IPS DF 6.9 (cell line): ENCODE measurements around the gene SHOC2.
"Not testable (repeated sequence)": the region's sequence is repeated elsewhere in the genome, so short reads cannot be mapped to it uniquely, and the experiment has no call there.

Experiments used
- DNase-seq: peaks from one replicate; pipeline ENCODE4 v3.0.0-alpha.2; 2013; ENCODE audit warnings: low read depth, low spot score
- H3K27ac ChIP-seq: one replicate; pipeline ENCODE4 v1.5.1; 2013; ENCODE audit warnings: low read length, control low read depth
- H3K27me3 ChIP-seq: 2 replicates; pipeline ENCODE4 v1.6.1; 2013; ENCODE audit warnings: mild to moderate bottlenecking, low read length; ENCODE audit not compliant: control insufficient read depth, insufficient read depth
- H3K36me3 ChIP-seq: 2 replicates; pipeline ENCODE4 v1.6.1; 2013; ENCODE audit warnings: low read length; ENCODE audit not compliant: control insufficient read depth, insufficient read depth
- H3K4me1 ChIP-seq: 2 replicates; pipeline ENCODE4 v1.6.1; 2013; ENCODE audit warnings: low read length; ENCODE audit not compliant: control insufficient read depth, insufficient read depth
- H3K4me3 ChIP-seq: 2 replicates; pipeline ENCODE4 v1.5.1; 2013; ENCODE audit warnings: mild to moderate bottlenecking, low read length
- H3K9me3 ChIP-seq: 2 replicates; pipeline ENCODE4 v1.6.1; 2013; ENCODE audit warnings: low read length, inconsistent platforms; ENCODE audit not compliant: control insufficient read depth, insufficient read depth
- WGBS: extraction: QIAGEN DNeasy Blood & Tissue Kit; methylation state at CpG from one replicate; pipeline ENCODE4 v1.1.7; 2013; ENCODE audit warnings: mixed read lengths, missing lambda C conversion rate; ENCODE audit not compliant: insufficient read length, insufficient coverage; 5-methylcytosine and 5-hydroxymethylcytosine counted together

SHOC2 gene

DNA sequence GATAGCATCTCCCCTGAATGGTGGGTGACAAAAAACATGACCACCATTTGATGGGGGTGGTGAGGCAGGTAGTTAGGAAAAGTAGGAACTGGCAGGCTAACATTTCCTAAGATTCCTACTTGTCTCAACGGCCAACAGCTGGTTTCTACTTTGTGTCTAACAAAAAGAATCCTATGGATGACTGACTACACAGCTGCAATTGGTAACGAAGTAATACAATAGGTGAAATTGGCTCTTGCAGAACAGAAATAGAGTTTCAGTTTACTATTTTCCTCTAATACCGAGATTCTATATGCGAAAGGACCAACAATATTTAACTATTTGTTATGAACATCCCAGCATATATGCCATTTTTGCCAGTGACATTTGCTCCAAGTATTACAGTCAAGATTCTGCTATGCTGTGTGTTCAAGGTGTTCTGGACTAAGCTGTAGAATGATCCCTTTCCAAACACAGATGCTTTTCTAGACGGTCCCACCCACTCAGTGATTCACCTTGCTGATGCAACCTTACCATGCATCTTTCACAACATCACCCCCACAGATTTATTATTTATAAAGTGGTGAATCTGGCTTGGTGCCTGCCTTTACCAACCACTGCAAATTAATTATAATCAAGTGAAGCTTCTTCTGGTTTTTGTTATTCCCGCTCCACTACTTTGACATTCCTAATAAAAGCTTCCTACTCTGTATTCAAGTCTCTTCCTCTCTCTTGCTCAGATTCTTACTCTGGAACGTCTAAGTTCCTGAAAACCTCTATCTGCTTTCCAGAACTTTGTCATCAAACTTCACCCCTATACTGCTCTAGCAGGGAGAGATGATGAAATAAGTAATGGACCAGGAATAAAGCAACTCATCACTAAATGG is 17.2 kb upstream of the SHOC2 start:
- no peaks in the 10 kb centered on the region for H3K27me3 ChIP-seq
- WGBS: no CpG with 5 or more reads among the region's 7 CpGs

DNA sequence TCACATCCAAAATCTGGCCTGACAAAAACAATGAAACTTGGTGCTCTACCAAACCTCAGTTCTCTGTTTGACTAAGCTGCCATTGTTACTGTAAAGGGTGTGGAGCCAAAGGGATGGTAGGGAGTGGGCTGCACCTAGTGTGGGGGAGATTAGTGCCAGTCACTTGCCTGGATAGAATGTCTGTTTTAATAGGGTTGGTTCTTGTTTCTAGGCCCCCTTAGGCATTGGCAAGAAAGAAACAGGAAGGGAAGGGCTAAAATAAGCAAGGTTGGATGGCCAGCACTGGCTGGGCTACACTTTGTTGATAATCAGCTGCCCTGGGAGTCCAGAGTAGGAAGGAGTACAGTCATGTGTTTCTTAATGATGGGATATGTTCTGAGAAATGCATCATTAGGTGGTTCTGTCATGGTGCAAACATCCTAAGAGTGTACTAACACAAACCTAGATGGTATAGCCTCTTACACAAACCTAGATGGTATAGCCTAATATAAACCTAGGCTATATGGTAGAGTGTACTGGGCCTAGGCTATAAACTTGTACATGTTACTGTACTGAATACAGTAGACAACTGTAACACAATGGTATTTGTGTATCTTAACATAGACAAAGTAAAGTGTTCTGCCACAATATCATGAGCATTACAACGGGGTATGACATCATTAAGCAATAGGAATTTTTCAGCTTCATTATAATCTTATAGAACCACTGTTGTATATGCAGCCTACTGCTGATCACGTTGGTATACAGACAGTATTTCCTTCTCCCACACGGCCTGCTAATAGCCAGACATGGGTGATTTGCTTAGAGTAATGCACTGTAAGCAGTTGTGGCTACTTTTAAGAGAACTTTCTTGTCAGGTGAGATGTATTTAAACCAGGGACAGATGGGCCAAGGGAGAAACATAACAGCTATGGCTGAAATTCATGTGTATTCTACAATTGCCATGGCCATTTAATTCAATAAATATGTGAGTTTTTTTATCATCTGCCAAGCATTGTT is 15.8 kb upstream of the SHOC2 start:
- no peak overlapping the region for H3K27ac ChIP-seq
- no peak overlapping the region for H3K4me3 ChIP-seq
- DNase-seq: no peak
- H3K36me3 ChIP-seq: no peaks in the 10 kb centered on the region
- H3K4me1 ChIP-seq: no peaks in the 10 kb centered on the region
- no peaks in the 10 kb centered on the region for H3K9me3 ChIP-seq
- WGBS: no CpG with 5 or more reads among the region's 3 CpGs
- no peaks in the 10 kb centered on the region for H3K27me3 ChIP-seq

More for the DNA sequence above, 17.2 kb upstream of the SHOC2 start:
- H3K4me1 ChIP-seq: no peaks in the 10 kb centered on the region
- H3K36me3 ChIP-seq: no peaks in the 10 kb centered on the region
- H3K27ac ChIP-seq: no peak overlapping the region
- H3K4me3 ChIP-seq: no peak overlapping the region
- no peak for DNase-seq
- H3K9me3 ChIP-seq: no peaks in the 10 kb centered on the region

DNA sequence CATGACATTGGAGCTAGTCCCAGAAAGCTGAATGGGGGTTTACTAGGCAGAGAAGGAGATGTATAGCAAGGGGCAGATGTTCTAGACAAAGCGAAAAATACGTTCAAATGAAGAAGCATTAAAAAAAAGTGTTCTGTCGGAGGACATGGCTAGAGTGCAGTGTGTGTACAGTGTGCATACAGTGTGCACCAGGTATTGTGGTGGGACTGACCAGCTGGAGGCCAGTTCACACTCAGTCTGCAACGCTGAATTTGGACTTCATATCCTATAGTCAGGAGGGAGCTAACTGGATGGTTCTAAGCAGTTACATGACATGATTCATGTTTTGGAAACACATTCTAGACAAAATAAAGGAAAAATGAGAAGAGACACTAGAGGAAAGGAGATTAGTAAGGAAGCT is 9.3 kb upstream of the SHOC2 start:
- Histone ChIP-seq H3K4me1 (no peaks in the 10 kb centered on the region), H3K4me3 (no peak overlapping the region), H3K9me3 (no peaks in the 10 kb centered on the region), H3K27ac (no peak overlapping the region), H3K36me3 (no peaks in the 10 kb centered on the region), H3K27me3 (no peaks in the 10 kb centered on the region)
- no CpG with 5 or more reads among the region's 4 CpGs for WGBS
- DNase-seq: no peak

DNA sequence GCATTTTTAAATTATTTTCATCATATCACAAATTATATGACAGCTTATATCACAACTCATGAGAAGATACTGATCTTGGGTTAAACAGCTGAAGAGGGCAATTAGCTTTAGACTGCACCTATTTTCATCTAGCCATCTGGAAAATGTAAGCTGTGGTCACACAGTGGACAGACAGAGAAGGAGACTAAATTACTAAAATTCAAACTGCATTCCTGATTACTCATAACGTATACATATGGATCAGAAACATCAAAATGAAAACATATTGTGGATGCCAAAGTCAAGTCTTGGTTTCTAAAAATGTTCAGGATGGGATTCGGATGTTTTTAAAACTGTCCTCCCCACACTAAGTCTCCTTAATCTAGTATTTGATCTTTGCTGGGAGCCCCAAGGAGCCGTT is 7.0 kb upstream of the SHOC2 start:
- no peak overlapping the region for H3K27ac ChIP-seq
- 0 out of 2 replicates have a peak, but pooled peaks cover 3% of the 10 kb centered on the region for H3K4me1 ChIP-seq
- no CpG with 5 or more reads among the region's 3 CpGs for WGBS
- H3K27me3 ChIP-seq: no peaks in the 10 kb centered on the region
- no peaks in the 10 kb centered on the region for H3K36me3 ChIP-seq
- no peaks in the 10 kb centered on the region for H3K9me3 ChIP-seq
- no peak for DNase-seq
- H3K4me3 ChIP-seq: no peak overlapping the region

DNA sequence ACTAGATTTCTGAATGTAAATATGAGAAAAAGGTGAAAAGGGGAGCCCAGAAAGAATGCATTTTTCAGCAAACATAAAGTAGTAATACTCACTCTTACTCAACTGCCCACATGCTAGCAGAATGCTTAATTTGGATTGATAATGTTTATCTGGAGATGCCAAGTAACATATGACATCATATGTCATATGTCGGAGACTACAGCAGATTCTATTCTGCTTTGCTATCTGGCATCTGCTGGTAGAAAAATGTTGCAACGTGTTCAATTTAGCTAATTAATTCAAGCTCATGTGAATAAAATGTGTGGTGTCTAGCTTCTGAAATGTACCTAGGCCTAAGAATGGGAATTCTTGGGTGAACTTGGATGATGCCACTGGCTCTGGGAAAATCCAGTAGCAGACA is 5.0 kb upstream of the SHOC2 start:
- WGBS: no CpG with 5 or more reads among the region's 2 CpGs

DNA sequence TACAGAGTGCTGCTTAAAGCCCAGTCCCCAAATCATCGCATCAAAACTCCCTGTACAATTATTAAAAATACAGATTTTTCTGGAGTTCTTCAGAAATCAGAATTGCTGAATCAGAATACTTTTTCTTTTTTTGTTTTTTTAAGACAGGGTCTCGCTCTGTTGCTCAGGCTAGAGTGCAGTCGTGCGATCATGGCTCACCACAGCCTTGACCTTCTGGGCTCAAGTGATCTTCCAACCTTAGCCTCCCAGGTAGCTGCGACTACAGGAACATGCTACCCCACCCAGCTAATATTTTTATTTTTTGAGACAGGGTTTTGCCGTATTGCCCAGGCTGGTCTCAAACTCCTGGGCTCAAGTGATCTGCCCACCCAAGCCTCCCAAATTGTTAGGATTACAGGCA is 4.4 kb upstream of the SHOC2 start:
- no peak overlapping the region for H3K27ac ChIP-seq
- no peaks in the 10 kb centered on the region for H3K27me3 ChIP-seq
- 0 out of 2 replicates have a peak, but pooled peaks cover 3% of the 10 kb centered on the region for H3K4me1 ChIP-seq
- no peaks in the 10 kb centered on the region for H3K9me3 ChIP-seq
- H3K4me3 ChIP-seq: no peak overlapping the region
- no peak for DNase-seq
- H3K36me3 ChIP-seq: no peaks in the 10 kb centered on the region
- WGBS: no CpG with 5 or more reads among the region's 6 CpGs

More for the DNA sequence above, 5.0 kb upstream of the SHOC2 start:
- no peak overlapping the region for H3K4me3 ChIP-seq
- no peaks in the 10 kb centered on the region for H3K36me3 ChIP-seq
- no peak overlapping the region for H3K27ac ChIP-seq
- no peaks in the 10 kb centered on the region for H3K27me3 ChIP-seq
- 0 out of 2 replicates have a peak, but pooled peaks cover 3% of the 10 kb centered on the region for H3K4me1 ChIP-seq
- DNase-seq: no peak
- no peaks in the 10 kb centered on the region for H3K9me3 ChIP-seq

DNA sequence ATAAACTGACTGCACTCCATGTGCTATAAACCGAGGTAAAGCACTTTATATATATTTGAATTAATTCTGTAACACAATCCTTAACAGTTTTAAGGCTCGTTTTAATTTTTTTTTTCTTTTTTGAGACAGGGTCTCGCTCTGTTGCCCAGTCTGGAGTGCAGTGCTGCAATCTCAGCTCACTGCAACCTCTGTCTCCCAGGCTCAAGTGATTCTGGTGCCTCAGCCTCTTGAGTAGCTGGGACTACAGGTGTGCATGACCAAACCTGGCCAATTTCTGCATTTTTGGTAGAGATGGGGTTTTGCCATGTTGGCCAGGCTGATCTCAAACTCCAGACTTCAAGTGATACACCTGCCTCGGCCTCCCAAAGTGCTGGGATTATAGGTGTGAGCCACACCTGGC is 3.8 kb upstream of the SHOC2 start:
- H3K4me3 ChIP-seq, DNase-seq, H3K4me1 ChIP-seq, H3K36me3 ChIP-seq, H3K9me3 ChIP-seq, H3K27ac ChIP-seq, H3K27me3 ChIP-seq: not testable (repeated sequence)
- WGBS: no CpG with 5 or more reads among the region's 4 CpGs

DNA sequence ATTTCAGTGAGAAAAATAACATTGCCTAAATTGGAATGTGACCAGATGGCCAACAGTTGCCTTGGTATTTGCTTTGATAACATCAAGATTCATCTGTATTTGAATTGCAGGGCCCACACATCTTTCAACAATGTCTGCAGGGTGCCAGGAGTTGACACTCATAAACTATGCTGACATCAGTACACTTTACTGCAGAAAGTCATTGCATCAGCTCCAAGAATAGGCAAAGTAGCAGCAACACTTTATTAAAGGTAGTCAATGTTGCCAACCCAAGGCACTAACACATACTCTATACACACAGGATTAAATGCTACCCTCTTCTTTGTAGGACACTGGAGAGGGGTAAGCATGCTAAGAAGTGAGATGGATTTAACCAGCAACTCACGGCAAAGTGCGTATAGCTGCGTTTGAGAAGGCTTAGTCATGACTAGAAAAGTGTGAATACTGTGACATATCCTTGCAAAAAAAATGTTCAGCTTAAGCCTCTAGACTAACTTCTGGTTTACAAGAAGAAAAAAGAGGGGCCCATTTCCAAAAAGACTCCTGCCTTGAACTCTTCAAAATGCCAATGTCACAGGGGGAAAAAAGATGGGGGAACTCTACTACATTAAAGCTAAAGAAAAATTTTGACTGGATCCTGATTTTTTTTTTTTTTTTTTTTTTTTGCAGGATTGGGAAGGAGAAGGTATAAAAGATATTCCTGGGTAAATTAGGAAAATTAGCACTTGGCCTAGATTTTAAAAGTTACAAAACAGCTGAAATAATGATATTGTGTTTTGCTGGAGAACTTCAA is 2.7 kb upstream of the SHOC2 start:
- no peaks in the 10 kb centered on the region for H3K9me3 ChIP-seq
- H3K4me1 ChIP-seq: 0 out of 2 replicates have a peak, but pooled peaks cover 3% of the 10 kb centered on the region
- no peak overlapping the region for H3K4me3 ChIP-seq
- WGBS: no CpG with 5 or more reads among the region's 3 CpGs
- DNase-seq: no peak
- H3K27me3 ChIP-seq: no peaks in the 10 kb centered on the region
- no peak overlapping the region for H3K27ac ChIP-seq
- H3K36me3 ChIP-seq: no peaks in the 10 kb centered on the region

DNA sequence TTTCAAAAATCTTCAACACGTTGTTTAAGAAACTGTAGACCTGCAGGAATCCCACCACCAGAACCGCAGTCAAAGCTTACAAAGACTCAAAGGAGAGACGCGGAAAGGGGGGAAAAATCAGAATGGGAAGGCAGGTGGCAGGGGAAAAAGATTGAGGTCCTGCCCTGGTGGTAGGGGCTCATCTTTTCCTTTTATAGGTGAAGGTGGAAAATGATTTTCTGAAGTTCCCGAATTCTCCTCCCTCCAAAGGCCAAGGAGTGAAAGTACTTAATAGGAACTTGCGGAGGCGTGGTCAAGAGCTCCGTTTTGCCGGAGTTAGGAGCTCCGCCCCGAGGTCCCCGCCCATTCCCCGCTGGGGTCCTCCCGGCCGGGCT is 1.1 kb upstream of the SHOC2 start:
- Histone ChIP-seq H3K36me3 (no peaks in the 10 kb centered on the region), H3K4me1 (0 out of 2 replicates have a peak, but pooled peaks cover 3% of the 10 kb centered on the region), H3K27ac (no peak overlapping the region), H3K9me3 (no peaks in the 10 kb centered on the region), H3K27me3 (no peaks in the 10 kb centered on the region), H3K4me3 (peak overlapping the region; percentile 93; the same call in 1 of the 2 replicates)
- WGBS: no CpG with 5 or more reads among the region's 15 CpGs
- peak; percentile 88 for DNase-seq
